Stimulated activated CD8-positive, alpha-beta memory T cell treated with anti-CD3 and anti-CD28 coated beads, Interleukin-4, amount 100 ng/mL, for 1 hour (primary cell): ENCODE results near the gene CAST.

ENCODE experiments used
- DNase-seq, 2 donors: peaks; one replicate each; pipeline ENCODE4 v3.0.0-alpha.2; 2020; ENCODE audit warnings: low read depth in 2 of 2, low spot score in 1 of 2

The CAST gene

GRCh38 chr5:96671441-96671840 is 9.3 kb downstream of the CAST start:
- DNase-seq, result no peak

GRCh38 chr5:96673127-96673526 is 11.0 kb downstream of the CAST start:
- DNase-seq, result no peak

DNA sequence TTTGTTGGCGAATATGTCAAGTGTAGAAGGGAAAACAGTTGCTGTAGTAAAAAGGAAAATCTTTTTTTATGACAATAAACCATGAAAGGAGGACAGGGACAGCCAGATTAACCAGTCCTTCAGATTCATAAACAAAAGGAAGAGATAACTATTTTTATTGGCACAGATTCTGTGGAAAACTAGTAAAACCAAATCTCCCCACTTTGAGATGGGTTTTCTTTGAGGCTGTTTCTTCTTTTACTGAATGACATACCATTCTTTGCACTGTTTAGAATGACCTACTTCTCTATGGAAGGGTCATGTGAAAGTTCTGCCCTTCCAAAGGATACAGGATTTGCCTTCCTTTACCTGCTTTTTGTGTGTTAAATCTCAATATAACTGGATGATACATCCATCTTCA is 13.7 kb downstream of the CAST start:
- DNase-seq, result no peak

GRCh38 chr5:96677496-96677895 is 15.3 kb downstream of the CAST start:
- no peak for DNase-seq

- DNase-seq, result no peak
Observed at GRCh38 chr5:96679293-96679692, 17.1 kb downstream of the CAST start.

GRCh38 chr5:96680759-96681470 is 18.7 kb downstream of the CAST start:
- no peak for DNase-seq

DNA sequence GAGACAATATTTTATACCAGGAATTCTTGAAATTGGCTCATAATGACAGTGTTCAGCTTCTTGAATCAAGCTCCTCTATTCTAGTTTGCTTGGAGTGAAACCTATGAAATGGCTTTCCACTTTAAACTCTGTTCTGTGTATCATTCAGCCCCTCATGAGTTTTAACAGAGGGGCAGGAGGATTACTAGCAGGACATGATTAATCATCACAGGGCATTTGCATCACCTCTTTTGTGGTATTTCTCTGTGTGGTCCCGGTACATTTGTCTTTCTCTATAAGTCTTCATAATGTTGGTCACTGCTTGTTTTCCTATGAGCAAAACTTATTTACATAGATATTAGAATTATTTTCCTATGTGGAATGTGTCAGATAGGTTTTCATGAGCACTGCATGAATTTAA is 21.2 kb downstream of the CAST start:
- no peak for DNase-seq

DNA sequence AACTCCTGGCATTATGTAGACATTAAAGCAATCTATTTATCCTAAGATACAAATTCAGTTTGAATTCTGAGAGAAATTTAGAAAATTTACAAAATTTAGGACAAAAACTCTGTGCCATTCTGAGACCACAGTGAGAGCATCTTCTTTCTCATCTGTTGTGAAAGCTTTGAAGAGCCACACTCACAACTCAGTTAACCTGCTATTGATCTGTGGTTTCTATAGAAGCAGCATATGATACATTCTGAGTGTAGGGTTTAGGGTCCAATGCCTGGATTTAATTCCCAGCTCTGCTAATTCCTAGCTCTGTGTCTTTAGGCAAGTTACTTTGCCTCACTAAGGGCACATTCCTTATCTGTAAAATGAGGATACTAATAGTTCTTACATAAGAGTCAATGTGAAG is 21.6 kb downstream of the CAST start:
- DNase-seq, result no peak

DNA sequence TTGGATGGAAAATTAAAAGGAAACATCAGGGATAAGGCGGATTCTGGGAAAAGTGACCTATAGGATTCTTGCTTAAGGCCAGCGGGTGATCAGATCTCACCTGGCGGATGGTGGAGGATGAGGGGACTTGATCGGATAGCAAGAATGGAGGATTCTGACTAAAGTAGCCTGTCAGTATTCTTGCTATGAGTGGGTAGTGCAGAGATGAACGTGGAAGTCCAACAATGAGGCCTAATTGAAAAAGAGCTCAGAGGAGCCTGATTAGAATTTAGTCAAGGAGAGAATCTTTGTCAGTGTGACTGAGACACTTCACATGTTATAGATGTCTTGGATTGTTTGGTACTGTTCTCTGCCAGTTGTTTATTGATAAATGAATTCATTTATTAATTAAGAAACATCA is 24.9 kb downstream of the CAST start:
- DNase-seq, result no peak

DNA sequence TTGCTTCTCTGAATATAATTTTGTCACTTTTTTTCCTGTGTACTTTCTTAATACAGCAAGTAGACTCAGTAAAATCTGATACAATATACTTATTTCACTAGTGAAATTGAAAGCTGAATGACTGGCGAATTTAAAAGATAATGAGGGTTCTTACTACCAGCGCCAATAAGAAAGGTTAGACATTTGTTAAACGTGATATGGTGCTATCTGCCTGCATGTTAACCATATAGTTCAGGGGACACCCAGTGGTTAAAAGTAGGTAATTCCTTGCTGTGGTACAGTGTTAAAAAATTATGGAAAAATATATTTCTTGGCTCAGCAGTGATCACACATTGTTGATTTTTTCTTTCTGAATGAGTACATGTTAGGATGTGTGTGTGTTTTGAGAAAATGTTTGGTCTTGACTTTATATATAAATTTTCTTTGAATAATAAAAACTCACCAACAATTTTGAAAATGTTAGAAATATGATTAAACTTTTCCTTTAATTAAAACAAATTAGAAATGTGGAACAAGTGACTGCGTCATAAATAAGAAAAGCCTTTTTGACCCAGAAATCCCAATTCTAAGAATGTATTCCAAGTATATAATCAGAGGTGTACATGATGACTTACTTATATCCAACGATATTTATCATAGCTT is 25.8 kb downstream of the CAST start:
- no peak for DNase-seq

- DNase-seq, result no peak
Observed at GRCh38 chr5:96690861-96691260, 28.7 kb downstream of the CAST start.

- no peak for DNase-seq
Observed at GRCh38 chr5:96691503-96692303, 29.5 kb downstream of the CAST start.

DNA sequence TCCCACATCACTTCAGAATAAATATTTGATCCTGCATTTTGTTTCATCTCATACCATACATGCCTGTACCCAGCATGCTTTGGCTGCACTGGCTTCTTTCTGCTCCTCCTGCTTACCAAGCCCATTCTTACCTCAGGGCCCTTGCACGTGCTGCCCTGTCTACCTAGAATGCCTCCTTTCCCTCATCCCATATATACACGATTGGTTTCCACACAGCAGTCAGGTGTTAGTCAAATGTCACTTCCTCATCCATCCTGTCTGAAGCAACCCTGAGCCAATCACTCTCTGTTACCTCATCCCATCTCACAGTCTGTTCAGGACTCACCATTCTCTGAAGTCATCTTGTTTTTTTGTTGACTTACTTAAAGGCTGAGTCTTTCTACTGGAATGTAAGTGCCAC is 30.3 kb downstream of the CAST start:
- DNase-seq, result no peak

DNA sequence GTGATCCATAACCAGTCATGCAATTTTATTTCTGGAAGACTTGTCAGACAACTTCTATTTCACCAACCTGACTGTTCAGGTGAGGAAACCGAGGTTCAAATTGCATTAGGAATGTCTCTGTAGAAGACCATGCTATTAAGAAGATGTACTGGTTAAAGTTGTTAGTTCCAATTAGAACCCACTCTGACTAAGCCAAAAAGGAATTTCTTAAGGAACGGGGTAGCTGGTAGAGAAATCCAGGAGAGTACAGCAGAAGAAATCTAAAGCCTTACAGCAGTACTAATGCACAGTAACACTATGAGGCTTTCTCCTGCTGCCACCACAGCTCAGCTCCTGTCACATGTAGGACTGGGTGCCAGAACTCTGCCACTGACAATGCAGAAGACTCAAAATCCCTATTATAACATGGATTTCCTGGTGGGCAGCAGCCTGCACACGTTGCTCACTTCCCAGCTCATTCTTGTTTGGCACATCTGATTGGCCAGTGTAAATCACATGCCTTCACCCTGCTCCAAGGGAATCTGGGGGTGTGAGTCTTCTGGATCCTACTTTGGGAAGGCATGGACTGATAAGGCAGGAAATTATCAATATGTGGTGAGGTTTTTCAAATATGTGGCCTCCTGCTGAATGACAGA is 37.1 kb downstream of the CAST start:
- DNase-seq, result no peak

- peak; percentile 33 to 47 for DNase-seq
Observed at GRCh38 chr5:96702503-96703383, 40.6 kb downstream of the CAST start.

- DNase-seq, result no peak
Observed at GRCh38 chr5:96703384-96703920, 41.3 kb downstream of the CAST start.

DNA sequence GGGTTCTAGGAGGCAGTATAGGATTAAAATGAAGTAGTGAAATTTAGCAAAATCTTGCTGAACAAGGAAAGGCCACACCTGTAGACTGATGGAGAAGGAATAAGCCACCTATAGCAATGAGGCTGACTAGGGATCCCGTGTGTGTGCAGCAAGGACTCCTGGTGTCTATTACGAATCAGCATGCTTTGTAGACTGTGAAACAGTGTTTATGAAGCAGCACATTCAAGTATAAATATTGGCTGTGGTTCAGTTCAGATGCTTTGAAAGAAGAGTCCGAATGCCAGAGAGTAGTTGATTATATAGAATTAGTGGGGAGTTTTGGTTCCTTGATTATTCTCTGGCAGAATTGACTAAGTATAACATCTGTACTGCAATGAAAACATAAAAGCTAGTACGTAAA is 41.8 kb downstream of the CAST start:
- DNase-seq, result no peak

- DNase-seq, result no peak
Observed at GRCh38 chr5:96706433-96707111, 44.4 kb downstream of the CAST start.

- DNase-seq, result no peak
Observed at GRCh38 chr5:96708600-96708999, 46.4 kb downstream of the CAST start.
